GM18861 (cell line): Measurements from ENCODE around the gene PRKAR2B.
"Not testable (repeated sequence)": the region's sequence is repeated elsewhere in the genome, so short reads cannot be mapped to it uniquely, and the experiment has no call there.

ENCODE experiments used
- ATAC-seq: cut with Tn5 transposase; IDR thresholded peaks from one replicate; pipeline ENCODE4 v1.9.1; 2021; ENCODE audit not compliant: unreplicated experiment

The PRKAR2B gene

GRCh38 chr7:107151538-107151937, 107.0 kb downstream of the PRKAR2B start:
- no peak for ATAC-seq

DNA sequence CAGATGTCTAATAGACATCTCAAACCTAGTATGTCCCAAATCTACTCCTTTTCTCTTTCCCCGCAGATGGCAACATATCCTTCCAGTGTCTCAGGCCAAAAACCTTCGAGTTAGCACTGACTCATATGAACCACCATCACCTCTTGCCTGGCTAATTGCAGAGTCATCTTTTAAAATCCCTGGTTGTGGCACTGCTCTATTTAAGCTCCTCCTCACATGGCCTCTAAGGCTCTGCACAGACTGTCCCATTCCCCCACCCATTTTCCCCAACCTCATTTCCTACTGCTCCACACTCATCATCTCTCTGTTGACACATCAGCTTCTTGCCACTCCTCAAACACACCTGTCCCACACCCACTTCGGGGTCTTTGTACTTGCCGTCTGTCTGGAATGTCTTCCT, 107.5 kb downstream of the PRKAR2B start:
- no peak for ATAC-seq

- ATAC-seq, result no peak
These were observed 110.3 kb downstream of the PRKAR2B start for GRCh38 chr7:107154826-107155225.

DNA sequence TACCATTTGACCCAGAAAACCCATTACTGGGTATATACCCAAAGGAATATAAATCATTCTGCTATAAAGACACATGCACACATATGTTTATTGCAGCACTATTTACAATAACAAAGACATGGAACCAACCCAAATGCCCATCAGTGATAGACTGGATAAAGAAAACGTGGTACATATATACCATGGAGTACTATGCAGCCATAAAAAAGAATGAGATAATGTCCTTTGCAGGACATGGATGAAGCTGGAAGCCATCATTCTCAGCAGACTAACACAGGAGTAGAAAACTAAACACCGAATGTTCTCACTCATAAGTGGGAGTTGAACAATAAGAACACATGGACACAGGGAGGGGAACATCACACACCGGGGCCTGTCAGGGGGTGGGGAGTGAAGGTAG, 111.2 kb downstream of the PRKAR2B start:
- not testable (repeated sequence) for ATAC-seq

- ATAC-seq, result no peak
These were observed 112.6 kb downstream of the PRKAR2B start for GRCh38 chr7:107157091-107157490.

- ATAC-seq, result no peak
These were observed 113.5 kb downstream of the PRKAR2B start for GRCh38 chr7:107158028-107158427.

DNA sequence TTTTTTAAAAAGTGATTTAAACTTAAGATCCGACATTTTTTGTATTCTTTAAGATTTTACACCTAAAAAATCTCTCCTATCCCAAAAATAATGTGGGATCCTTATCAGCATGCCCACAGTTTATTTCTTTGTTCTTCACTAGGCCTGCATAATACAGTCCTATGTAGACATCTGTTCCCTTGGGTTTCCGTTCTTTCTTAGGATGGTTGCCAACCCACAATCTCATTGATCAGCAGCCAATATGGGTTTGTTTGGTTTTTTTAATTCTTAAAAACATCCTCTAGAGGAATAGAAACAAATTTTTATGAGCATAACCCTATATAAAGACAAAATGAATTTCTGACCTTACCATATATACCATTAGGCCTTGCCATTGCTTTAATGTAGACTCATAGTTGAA, 115.9 kb downstream of the PRKAR2B start:
- ATAC-seq, result no peak

DNA sequence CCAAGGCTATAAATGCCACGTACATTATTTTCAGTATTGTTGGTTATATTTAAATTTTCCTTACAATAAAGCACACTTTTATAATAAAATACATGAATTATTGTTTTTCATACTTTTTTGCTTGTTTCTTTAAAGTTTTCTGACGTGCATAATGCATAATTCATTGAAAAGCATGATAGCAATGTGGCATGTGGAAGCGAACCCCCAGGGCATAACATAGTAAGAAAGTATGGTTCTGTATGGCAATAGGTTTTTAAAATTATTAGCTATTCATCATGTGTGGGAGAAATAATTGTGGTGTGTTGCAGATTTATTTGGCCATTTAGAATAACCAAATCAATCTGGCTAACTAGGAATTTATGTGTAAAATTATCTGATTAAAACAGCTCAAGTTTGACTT, 116.9 kb downstream of the PRKAR2B start:
- no peak for ATAC-seq

DNA sequence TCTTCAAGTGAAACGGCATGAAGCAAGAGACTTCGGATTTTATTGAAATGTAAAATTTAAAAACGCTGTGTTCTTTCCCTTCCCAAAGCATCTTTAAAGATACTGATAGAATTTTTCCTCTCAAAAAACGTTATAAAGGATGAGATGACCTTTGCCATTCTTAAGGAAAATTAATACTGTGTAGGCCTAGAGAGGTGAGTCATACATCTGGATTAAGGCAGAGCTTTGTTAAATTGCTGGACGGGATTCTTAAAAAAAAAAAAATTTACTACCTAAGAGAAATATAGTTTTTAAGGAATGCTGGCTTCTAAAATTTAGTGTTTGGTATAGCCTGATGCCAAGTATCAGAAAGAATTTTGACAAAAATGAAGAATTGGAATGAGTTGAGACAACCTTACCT, 118.0 kb downstream of the PRKAR2B start:
- no peak for ATAC-seq

GRCh38 chr7:107164092-107164491, 119.6 kb downstream of the PRKAR2B start:
- ATAC-seq, result no peak

DNA sequence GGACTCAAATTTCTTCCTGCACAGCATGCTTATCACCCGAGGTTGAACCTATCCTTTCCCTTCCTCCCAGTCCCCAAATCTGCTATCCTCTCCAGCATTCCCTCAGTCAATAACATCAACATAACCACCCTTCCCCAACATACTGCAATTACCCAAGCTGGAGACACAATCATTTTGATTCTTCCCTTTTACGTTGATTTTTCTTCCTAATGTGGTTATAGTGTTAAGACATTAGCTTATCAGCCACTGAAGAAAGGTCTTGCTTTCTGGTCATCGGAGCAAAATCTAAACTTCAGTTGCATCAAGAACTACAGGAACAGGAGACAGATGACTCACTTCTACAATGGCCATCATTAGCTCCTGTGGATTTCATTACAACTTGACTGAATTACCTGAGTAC, 120.8 kb downstream of the PRKAR2B start:
- ATAC-seq, result no peak

DNA sequence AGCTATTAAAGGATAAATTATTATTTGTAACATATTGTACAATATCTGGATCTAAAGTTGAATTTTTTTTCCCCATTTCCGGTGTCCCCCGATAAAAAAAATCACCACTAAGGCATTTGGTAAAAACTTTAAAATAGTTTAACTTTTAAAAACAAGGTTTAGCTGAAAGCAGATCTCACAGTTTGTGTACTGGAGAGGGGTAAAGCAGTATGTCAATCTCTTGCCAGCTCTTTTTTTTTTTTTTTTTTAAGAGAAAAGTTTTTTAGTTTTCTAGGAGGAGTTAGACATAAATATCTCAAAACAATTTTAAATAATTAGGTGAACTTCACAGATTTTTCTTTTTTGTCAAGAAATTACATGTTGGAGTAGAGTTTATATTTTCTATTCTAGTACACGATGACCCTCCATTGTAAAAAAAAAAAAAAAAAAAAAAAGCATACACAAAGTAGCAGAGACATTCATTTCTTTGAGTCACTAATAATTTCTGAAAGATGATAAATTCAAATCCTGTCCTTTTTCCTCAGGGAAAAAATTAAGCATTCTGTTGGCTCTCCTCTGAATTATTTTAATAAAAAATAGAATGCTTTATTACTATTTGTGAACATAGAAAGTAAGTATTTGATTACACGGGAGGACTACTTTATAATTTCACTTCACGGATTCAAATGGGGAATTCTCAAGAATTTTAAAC, 122.4 kb downstream of the PRKAR2B start:
- ATAC-seq, result no peak

DNA sequence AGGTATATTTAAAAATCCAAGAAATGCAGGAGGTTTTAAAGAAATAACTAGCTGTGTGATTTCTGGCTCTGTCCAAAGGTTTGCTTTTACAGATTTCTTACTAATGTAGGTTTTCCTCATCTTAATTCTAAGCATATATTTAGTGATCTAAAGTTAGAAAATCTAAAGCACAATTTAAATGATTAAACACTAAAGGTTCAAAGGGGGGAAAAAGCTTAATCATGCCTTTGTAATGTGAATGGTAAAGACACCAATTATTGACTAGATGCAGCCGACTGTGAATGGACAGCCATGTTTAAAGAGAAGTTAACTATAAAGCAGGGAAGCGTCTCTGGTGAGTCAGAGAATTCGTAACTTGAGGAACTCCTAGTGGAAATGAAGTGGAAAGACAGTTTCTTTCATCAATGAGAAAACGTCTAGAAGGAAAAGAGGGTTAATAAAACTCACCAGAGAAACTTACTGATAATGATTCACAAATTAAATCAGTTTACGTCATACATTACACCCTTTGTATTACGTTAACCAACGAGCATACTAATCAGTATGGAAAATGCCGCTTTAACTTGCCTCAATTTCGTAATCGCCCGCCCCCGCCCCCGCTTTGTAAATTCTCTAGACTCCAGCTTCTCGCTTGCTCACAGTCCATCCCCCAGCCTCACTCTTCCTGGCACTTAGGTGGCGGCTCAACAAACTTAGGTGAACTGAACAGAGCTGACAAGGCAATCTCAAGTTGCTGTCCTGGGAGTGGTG, 123.2 kb downstream of the PRKAR2B start:
- no peak for ATAC-seq

- peak; percentile 79 for ATAC-seq
These were observed 124.0 kb downstream of the PRKAR2B start, which contains the start of gene HBP1 for GRCh38 chr7:107168233-107169119. Gene HBP1, plus strand, starts transcription at chr7:107169003. Its CDS starts 10,891 bp downstream, at chr7:107179894.

DNA sequence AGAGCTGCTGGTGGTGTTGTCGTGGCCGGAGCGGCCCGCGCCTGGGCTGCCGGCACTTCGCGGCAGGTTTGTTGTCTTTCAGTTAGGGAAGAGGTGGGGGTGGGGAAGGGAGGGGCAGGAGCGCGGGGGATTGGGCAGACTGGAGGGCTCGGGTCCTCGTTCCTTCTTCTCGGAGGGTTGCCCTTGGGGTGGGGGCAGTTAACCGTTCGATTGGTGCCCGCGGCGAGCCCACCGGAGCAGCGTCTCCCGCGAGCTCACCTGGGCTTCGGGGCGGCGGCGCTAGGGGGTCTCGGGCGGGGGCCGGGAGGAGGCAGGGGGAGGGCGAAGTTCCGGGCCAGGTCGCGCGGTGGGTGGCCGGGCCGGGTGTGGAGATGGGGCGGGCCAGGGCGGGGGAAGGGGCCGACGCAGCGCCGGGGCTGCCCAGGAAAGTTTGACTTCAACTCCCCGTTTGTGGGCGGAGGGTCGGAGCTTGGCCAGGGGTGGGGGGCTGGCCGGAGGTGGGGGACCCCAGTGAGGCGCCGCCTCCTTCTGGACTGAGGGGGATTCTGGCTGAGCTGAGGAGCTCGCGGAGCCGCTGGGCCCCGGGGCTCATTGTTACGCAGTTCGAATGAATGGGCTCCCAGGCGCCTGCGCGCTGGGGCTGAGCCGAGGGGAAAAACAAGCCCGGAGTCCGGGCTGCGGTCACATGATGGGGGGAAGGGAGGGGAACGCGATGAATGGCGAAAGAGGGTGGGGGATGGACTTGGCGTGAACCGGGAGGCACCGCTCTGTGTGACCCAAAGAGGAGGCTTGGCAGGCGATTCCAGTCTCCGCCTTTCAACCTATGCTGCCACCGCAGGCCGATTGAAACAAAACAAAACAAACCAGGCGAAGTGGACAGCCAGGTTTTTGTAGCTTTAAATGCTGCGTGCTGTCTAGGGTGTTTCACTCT, 124.9 kb downstream of the PRKAR2B start:
- ATAC-seq, result peak; percentile 18

GRCh38 chr7:107170051-107170915, 125.8 kb downstream of the PRKAR2B start:
- no peak for ATAC-seq

GRCh38 chr7:107171496-107171895, 127.0 kb downstream of the PRKAR2B start:
- no peak for ATAC-seq

DNA sequence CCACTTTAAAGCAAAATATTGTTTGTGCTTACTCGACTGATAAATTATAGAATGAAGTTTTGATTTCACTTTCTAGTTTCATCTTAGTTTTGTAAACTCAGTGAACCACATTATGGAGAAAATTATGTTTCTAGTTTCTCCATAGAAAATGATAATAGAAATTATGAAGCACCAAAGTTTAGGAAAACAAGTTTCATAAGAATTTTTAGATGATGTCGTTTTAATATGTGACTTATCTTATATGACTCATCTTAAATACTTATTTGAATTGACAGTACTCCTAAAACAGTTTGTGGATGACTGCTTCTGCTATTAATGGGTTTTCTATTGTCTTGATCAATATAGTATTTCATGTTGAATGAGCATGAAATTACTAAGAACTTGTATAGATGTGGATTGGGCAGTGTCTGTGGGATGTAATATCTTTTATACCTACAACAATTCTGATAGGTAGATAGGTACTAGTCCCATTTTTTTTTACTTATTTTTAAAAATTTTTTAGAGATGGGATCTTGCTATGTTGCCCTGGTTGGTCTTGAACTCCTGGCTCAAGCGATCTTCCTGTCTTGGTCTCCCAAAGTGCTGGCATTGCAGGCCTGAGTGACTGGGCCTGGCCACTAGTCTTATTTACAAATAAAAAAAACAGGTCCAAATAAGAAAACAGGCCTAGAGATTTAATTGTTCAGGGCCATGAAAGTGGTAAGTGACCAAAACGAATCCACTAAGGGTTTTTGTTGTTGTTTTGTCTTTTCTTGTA, 127.9 kb downstream of the PRKAR2B start:
- ATAC-seq, result no peak

GRCh38 chr7:107173191-107173590, 128.7 kb downstream of the PRKAR2B start:
- no peak for ATAC-seq
